ENCODE measurements around the gene WDTC1. TPM values are rescaled to one million over a fixed set of nuclear protein-coding genes. Genes with fewer than 3 reads are reported as not detected.

Gene WDTC1
- total RNA-seq, 1 donor from 2014 or later = 26.5 TPM

- no peak overlapping the region for H3K4me3 Mint-ChIP-seq
- TF ChIP-seq, protein P1, sequence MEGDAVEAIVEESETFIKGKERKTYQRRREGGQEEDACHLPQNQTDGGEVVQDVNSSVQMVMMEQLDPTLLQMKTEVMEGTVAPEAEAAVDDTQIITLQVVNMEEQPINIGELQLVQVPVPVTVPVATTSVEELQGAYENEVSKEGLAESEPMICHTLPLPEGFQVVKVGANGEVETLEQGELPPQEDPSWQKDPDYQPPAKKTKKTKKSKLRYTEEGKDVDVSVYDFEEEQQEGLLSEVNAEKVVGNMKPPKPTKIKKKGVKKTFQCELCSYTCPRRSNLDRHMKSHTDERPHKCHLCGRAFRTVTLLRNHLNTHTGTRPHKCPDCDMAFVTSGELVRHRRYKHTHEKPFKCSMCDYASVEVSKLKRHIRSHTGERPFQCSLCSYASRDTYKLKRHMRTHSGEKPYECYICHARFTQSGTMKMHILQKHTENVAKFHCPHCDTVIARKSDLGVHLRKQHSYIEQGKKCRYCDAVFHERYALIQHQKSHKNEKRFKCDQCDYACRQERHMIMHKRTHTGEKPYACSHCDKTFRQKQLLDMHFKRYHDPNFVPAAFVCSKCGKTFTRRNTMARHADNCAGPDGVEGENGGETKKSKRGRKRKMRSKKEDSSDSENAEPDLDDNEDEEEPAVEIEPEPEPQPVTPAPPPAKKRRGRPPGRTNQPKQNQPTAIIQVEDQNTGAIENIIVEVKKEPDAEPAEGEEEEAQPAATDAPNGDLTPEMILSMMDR (conservative IDR thresholded peaks at IDR 0.05) = no peak
- peaks cover 25% of the 10 kb centered on the region for H3K4me1 Mint-ChIP-seq
- H3K36me3 Mint-ChIP-seq (ENCODE audit: low read depth) = no peaks in the 10 kb centered on the region
- no peak overlapping the region for H3K27ac Mint-ChIP-seq (ENCODE audit: unreplicated experiment)
- no peak for DNase-seq (ENCODE audit: low read depth, low spot score)
- H3K27me3 Mint-ChIP-seq (ENCODE audit: low read depth) = no peaks in the 10 kb centered on the region
- no peaks in the 10 kb centered on the region for H3K9me3 Mint-ChIP-seq
These were observed 68.2 kb downstream of the WDTC1 start for GRCh38 chr1:27302612-27303011.

DNA sequence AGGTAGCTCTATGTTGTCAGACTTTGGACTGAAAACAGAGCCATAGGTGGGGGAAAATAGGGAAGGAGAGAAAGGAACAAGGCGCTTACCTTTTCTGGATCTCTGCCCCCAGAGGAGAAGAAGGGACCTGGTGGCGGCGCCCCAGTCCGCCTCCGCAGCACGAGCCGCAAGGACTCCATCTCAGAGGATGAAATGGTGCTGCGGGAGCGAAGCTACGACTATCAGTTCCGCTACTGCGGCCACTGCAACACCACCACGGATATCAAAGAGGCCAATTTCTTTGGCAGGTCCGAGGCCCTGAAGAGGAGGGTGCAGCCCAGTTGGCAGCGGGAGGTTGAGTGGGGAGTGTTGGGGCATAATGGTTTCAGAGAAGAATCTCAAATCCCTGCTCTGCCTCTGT is 69.1 kb downstream of the WDTC1 start:
- peaks cover 31% of the 10 kb centered on the region for H3K4me1 Mint-ChIP-seq
- TF ChIP-seq, protein P1 (conservative IDR thresholded peaks at IDR 0.05) = no peak
- H3K27me3 Mint-ChIP-seq (ENCODE audit: low read depth) = no peaks in the 10 kb centered on the region
- no peak overlapping the region for H3K27ac Mint-ChIP-seq (ENCODE audit: unreplicated experiment)
- DNase-seq (ENCODE audit: low read depth, low spot score) = no peak
- H3K4me3 Mint-ChIP-seq = no peak overlapping the region
- no peaks in the 10 kb centered on the region for H3K9me3 Mint-ChIP-seq
- no peaks in the 10 kb centered on the region for H3K36me3 Mint-ChIP-seq (ENCODE audit: low read depth)

DNA sequence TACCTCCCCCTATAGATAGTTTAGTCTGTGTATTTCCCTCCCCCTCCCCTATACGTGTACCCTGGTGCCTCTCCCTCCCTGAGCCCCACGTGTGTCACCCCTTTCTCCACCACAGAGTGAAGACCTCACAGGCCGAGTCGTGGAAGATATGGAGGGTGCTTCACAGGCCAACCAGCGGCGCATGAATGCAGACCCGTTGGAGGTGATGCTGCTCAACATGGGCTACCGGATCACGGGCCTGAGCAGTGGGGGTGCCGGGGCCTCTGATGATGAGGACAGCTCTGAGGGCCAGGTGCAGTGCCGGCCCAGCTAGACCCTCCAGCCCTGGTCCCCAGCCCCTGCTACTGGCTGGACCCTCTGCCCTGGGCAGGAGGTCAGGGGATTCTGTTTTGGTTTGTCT is 71.6 kb downstream of the WDTC1 start:
- no peaks in the 10 kb centered on the region for H3K36me3 Mint-ChIP-seq (ENCODE audit: low read depth)
- H3K4me1 Mint-ChIP-seq = peaks cover 14% of the 10 kb centered on the region
- no peak for DNase-seq (ENCODE audit: low read depth, low spot score)
- H3K27ac Mint-ChIP-seq (ENCODE audit: unreplicated experiment) = peak overlapping the region; percentile 83
- H3K27me3 Mint-ChIP-seq (ENCODE audit: low read depth) = no peaks in the 10 kb centered on the region
- no peak overlapping the region for H3K4me3 Mint-ChIP-seq
- no peaks in the 10 kb centered on the region for H3K9me3 Mint-ChIP-seq
- TF ChIP-seq, protein P1 (conservative IDR thresholded peaks at IDR 0.05) = no peak

DNA sequence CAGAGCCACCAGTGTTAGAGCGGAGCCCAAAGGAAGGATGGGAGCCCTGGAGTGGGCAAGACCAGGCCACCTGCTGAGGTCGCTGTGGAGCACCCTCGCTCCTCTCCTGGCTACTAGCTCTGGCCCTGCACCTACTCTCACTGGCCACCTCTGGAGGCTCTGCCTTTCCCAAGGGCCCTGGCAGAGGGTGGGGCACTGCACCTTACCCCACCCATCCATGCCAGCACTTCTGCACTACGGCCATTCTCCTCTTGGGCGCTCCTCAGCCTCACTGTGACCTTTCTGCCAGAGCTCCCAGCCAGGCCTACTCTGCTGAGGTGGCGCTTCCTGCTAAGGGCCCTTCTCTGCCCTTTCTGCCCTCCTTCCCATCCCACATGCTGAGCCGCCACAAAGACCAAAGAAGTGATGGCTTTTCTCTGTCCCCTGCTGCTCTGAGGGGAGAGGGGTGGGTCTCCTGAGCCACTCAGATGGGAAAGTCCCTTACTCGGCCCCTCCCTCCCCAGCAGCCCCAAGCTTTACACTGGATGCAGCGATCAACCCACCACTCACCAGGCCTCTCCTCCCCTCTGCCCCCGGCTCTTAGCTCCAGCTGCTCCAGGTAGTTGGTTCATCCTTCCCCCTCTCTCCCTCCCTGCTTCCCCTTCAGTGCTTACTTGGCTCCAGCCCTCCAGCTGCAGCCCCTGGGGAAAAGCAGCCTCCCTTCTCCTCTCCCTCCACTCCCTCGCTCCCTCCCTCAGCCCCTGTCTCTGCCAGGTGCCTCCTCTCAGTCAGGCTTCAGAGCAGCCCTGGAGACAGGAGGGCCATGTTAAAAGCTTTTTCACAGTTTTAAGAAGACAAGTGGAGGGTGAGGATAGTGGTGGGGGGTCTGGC is 72.7 kb downstream of the WDTC1 start:
- Mint-ChIP-seq H3K27ac (ENCODE audit: unreplicated experiment) (peak overlapping the region; percentile 60), H3K36me3 (ENCODE audit: low read depth) (no peaks in the 10 kb centered on the region), H3K4me3 (no peak overlapping the region), H3K4me1 (peaks cover 12% of the 10 kb centered on the region), H3K9me3 (no peaks in the 10 kb centered on the region), H3K27me3 (ENCODE audit: low read depth) (no peaks in the 10 kb centered on the region)
- DNase-seq (ENCODE audit: low read depth, low spot score) = no peak
- TF ChIP-seq, protein P1 (conservative IDR thresholded peaks at IDR 0.05) = peak; percentile 32

GRCh38 chr1:27307874-27308598 is 73.6 kb downstream of the WDTC1 start:
- peak overlapping the region; percentile 83 for H3K27ac Mint-ChIP-seq (ENCODE audit: unreplicated experiment)
- H3K9me3 Mint-ChIP-seq = no peaks in the 10 kb centered on the region
- TF ChIP-seq, protein P1 (conservative IDR thresholded peaks at IDR 0.05) = no peak
- no peaks in the 10 kb centered on the region for H3K27me3 Mint-ChIP-seq (ENCODE audit: low read depth)
- no peaks in the 10 kb centered on the region for H3K36me3 Mint-ChIP-seq (ENCODE audit: low read depth)
- no peak for DNase-seq (ENCODE audit: low read depth, low spot score)
- H3K4me1 Mint-ChIP-seq = peaks cover 12% of the 10 kb centered on the region
- no peak overlapping the region for H3K4me3 Mint-ChIP-seq

Measured in neural crest cell (in vitro differentiated cells).